SK-N-SH treated with all-trans-retinoic acid at 6 μM for 48 hours (cell line): ENCODE results near the gene ZNF319.

Experiments
- ARNTL ChIP-seq: fragments of 450-650 bp; formaldehyde crosslinking; IDR thresholded peaks from 2 replicates; pipeline ENCODE4 v1.5.0; 2020; ENCODE audit warnings: low read depth, mild to moderate bottlenecking, moderate library complexity, borderline replicate concordance
- BACH2 ChIP-seq: fragments of 250-450 bp; sonication (Bioruptor Pico); IDR thresholded peaks from 2 replicates; pipeline ENCODE4 v1.9.0; 2021; ENCODE audit warnings: mild to moderate bottlenecking, borderline replicate concordance
- CREB5 ChIP-seq: fragments of 250-450 bp; sonication (Bioruptor Pico); IDR thresholded peaks from 2 replicates; pipeline ENCODE4 v1.5.1; 2020; ENCODE audit warnings: low read depth, mild to moderate bottlenecking, moderate library complexity
- ESRRG ChIP-seq: fragments of 250-450 bp; sonication (Bioruptor Pico); IDR thresholded peaks from 2 replicates; pipeline ENCODE4 v1.6.1; 2021; ENCODE audit warnings: mild to moderate bottlenecking
- ISL1 ChIP-seq: fragments of 250-450 bp; sonication (Bioruptor Pico); IDR thresholded peaks from 2 replicates; pipeline ENCODE4 v2.1.2; 2022; ENCODE audit warnings: mild to moderate bottlenecking, moderate library complexity
- OSR1 ChIP-seq: fragments of 250-450 bp; sonication (Bioruptor Pico); IDR thresholded peaks from 2 replicates; pipeline ENCODE4 v1.8.0; 2022; ENCODE audit warnings: moderate library complexity, mild to moderate bottlenecking, inconsistent platforms
- PATZ1 ChIP-seq: fragments of 250-450 bp; sonication (Bioruptor Pico); IDR thresholded peaks from 2 replicates; pipeline ENCODE4 v1.8.0; 2020; ENCODE audit warnings: mild to moderate bottlenecking, moderate library complexity, borderline replicate concordance
- POU6F1 ChIP-seq: fragments of 250-450 bp; sonication (Bioruptor Pico); IDR thresholded peaks from 2 replicates; pipeline ENCODE4 v1.8.0; 2021; ENCODE audit warnings: low read depth, mild to moderate bottlenecking, moderate library complexity, borderline replicate concordance
- RARB ChIP-seq: fragments of 250-450 bp; sonication (Bioruptor Pico); IDR thresholded peaks from 2 replicates; pipeline ENCODE4 v1.8.0; 2021; ENCODE audit warnings: mild to moderate bottlenecking, moderate library complexity
- TCF4 ChIP-seq: fragments of 250-450 bp; sonication (Bioruptor Pico); IDR thresholded peaks from 2 replicates; pipeline ENCODE4 v1.8.0; 2021; ENCODE audit warnings: mild to moderate bottlenecking, moderate library complexity, borderline replicate concordance
- TOX ChIP-seq: fragments of 250-450 bp; sonication (Bioruptor Pico); IDR thresholded peaks from 2 replicates; pipeline ENCODE4 v1.8.0; 2021; ENCODE audit warnings: mild to moderate bottlenecking, moderate library complexity, borderline replicate concordance
- ZFP3 ChIP-seq: fragments of 250-450 bp; sonication (Bioruptor Pico); IDR thresholded peaks from 2 replicates; pipeline ENCODE4 v1.5.0; 2020; ENCODE audit warnings: mild to moderate bottlenecking, moderate library complexity
- ZFP30 ChIP-seq: fragments of 450-650 bp; formaldehyde crosslinking; IDR thresholded peaks from 2 replicates; pipeline ENCODE4 v1.5.0; 2022; ENCODE audit warnings: mild to moderate bottlenecking, moderate library complexity
- ZNF565 ChIP-seq: fragments of 450-650 bp; formaldehyde crosslinking; conservative IDR thresholded peaks from 2 replicates; pipeline ENCODE4 v1.5.0; 2020; ENCODE audit warnings: low read depth, mild to moderate bottlenecking, moderate library complexity

GRCh38 chr16:58034128-58034685 lies 33.7 kb upstream of the ZNF319 start:
- TF ChIP-seq ARNTL (no peak), ZFP30 (no peak), RARB (CRISPR knock-in tag) (no peak), BACH2 (no peak), PATZ1 (CRISPR knock-in tag) (no peak), ZNF565 (CRISPR knock-in tag) (no peak), OSR1 (CRISPR knock-in tag) (no peak), TOX (no peak), ISL1 (CRISPR knock-in tag) (no peak), CREB5 (no peak), ZFP3 (no peak), POU6F1 (CRISPR knock-in tag) (no peak), TCF4 (CRISPR knock-in tag) (no peak), ESRRG (CRISPR knock-in tag) (no peak)
